Spleen (tissue), 7 donors: ENCODE measurements around the gene FOXO3.

ENCODE experiments used
- POLR2A ChIP-seq, 3 donors: fragments of 450-650 bp; IDR thresholded peaks; one replicate each; pipeline ENCODE4 v1.5.1; 2017; ENCODE audit warnings: antibody characterized with exemption in 3 of 3, mild to moderate bottlenecking in 1 of 3
- POLR2AphosphoS5 ChIP-seq, 3 donors: sonication (generic); formaldehyde crosslinking; IDR thresholded peaks; one replicate each; pipeline ENCODE4 v1.5.1; 2017; ENCODE audit warnings: antibody characterized with exemption in 3 of 3
- TF ChIP-seq, protein P1 (sequence below), 11 experiments: fragments of 200-600 bp in 7 of 11; fragments of 450-650 bp in 4 of 11; sonication (generic) in 4 of 11; IDR thresholded peaks in 8 of 11; conservative IDR thresholded peaks in 3 of 11; 1 replicate in 7 of 11; 2 replicates in 4 of 11; pipeline versions ENCODE4 v1.4.0 to v1.8.0; 2016 to 2021; ENCODE audit warnings: antibody characterized with exemption in 11 of 11, inconsistent platforms in 4 of 11, mild to moderate bottlenecking in 1 of 11
- donor health status: DM: no; HTN: no; CAD: no; lungs with moderate emphysema.
- donor health status: DM: no; HTN: no; CAD: no.
- donor health status: DM: no; HTN: no; CAD: no.

DNA sequence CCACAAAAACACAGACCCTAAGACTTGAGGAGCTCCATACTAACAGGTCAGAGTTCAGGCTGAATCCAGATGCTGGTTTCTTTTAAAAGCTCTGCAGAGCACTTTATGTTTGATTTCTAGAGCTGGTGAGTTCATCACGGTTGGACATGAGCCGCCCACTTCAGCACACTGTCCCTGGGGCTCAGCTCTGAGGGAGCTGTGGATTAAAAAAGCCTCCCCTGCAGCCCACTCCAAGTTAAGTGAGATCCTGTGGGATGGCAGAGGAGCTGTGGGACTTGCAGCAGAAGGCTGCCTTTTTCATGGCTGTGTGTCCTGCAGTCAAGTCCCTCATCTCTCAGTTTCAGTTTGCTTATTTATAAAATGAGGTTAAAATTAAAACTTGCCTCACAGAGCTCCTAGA, 110.5 kb downstream of the FOXO3 start:
- TF ChIP-seq, protein P1, sequence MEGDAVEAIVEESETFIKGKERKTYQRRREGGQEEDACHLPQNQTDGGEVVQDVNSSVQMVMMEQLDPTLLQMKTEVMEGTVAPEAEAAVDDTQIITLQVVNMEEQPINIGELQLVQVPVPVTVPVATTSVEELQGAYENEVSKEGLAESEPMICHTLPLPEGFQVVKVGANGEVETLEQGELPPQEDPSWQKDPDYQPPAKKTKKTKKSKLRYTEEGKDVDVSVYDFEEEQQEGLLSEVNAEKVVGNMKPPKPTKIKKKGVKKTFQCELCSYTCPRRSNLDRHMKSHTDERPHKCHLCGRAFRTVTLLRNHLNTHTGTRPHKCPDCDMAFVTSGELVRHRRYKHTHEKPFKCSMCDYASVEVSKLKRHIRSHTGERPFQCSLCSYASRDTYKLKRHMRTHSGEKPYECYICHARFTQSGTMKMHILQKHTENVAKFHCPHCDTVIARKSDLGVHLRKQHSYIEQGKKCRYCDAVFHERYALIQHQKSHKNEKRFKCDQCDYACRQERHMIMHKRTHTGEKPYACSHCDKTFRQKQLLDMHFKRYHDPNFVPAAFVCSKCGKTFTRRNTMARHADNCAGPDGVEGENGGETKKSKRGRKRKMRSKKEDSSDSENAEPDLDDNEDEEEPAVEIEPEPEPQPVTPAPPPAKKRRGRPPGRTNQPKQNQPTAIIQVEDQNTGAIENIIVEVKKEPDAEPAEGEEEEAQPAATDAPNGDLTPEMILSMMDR (IDR thresholded peaks at IDR 0.05 in 8 of 11, conservative IDR thresholded peaks at IDR 0.05 in 3 of 11): no peak
- TF ChIP-seq POLR2A (IDR thresholded peaks at IDR 0.05) (no peak), POLR2AphosphoS5 (IDR thresholded peaks at IDR 0.05) (no peak)
